HG03571 (cell line): ENCODE data around the gene CHD6.

Experiments used
- ATAC-seq: cut with Tn5 transposase; IDR thresholded peaks from one replicate; pipeline ENCODE4 v1.9.1; 2021; ENCODE audit not compliant: unreplicated experiment

CHD6 gene

GRCh38 chr20:41617902-41618806 lies at the start of gene CHD6:
Gene CHD6, minus strand, starts transcription at chr20:41618377. Its CDS starts 67,040 bp downstream, at chr20:41551337.
- ATAC-seq = peak; percentile 98

GRCh38 chr20:41664584-41664983 lies 46.4 kb upstream of the CHD6 start:
- no peak for ATAC-seq

GRCh38 chr20:41657655-41658054 lies 39.5 kb upstream of the CHD6 start:
- ATAC-seq = no peak

- ATAC-seq = no peak
Observed at GRCh38 chr20:41655962-41656618, 37.9 kb upstream of the CHD6 start.

GRCh38 chr20:41654884-41655283 lies 36.7 kb upstream of the CHD6 start:
- no peak for ATAC-seq

GRCh38 chr20:41654292-41654691 lies 36.1 kb upstream of the CHD6 start:
- ATAC-seq = no peak

GRCh38 chr20:41650231-41650948 lies 32.2 kb upstream of the CHD6 start:
- ATAC-seq = no peak

- ATAC-seq = no peak
Observed at GRCh38 chr20:41649489-41649888, 31.3 kb upstream of the CHD6 start.

GRCh38 chr20:41645372-41645771 lies 27.2 kb upstream of the CHD6 start:
- no peak for ATAC-seq

- no peak for ATAC-seq
Observed at GRCh38 chr20:41643504-41643938, 25.3 kb upstream of the CHD6 start.

- no peak for ATAC-seq
Observed at GRCh38 chr20:41639630-41640029, 21.5 kb upstream of the CHD6 start.

- no peak for ATAC-seq
Observed at GRCh38 chr20:41638456-41638855, 20.3 kb upstream of the CHD6 start.

GRCh38 chr20:41635158-41635557 lies 17.0 kb upstream of the CHD6 start:
- no peak for ATAC-seq

GRCh38 chr20:41632896-41633295 lies 14.7 kb upstream of the CHD6 start:
- ATAC-seq = no peak

- ATAC-seq = no peak
Observed at GRCh38 chr20:41631826-41632225, 13.6 kb upstream of the CHD6 start.

GRCh38 chr20:41630846-41631245 lies 12.7 kb upstream of the CHD6 start:
- no peak for ATAC-seq

- no peak for ATAC-seq
Observed at GRCh38 chr20:41627611-41628244, 9.6 kb upstream of the CHD6 start.

- no peak for ATAC-seq
Observed at GRCh38 chr20:41627001-41627495, 8.9 kb upstream of the CHD6 start.

GRCh38 chr20:41623625-41624375 lies 5.6 kb upstream of the CHD6 start:
- ATAC-seq = no peak

GRCh38 chr20:41622584-41622983 lies 4.4 kb upstream of the CHD6 start:
- ATAC-seq = no peak
